GM18858 (cell line): Measurements from ENCODE around the gene BAIAP2L2.
"Not testable (repeated sequence)": the region's sequence is repeated elsewhere in the genome, so short reads cannot be mapped to it uniquely, and the experiment has no call there.

Experiments
- ATAC-seq: cut with Tn5 transposase; IDR thresholded peaks from one replicate; pipeline ENCODE4 v1.9.1; 2021; ENCODE audit not compliant: unreplicated experiment

The BAIAP2L2 gene

GRCh38 chr22:38110008-38110862 is at the start of gene BAIAP2L2:
Gene BAIAP2L2 (minus strand): TSS chr22:38110684. CDS start chr22:38110525, 159 bp downstream.
- no peak for ATAC-seq

GRCh38 chr22:38155703-38156102 is 45.2 kb upstream of the BAIAP2L2 start:
- ATAC-seq, result no peak

GRCh38 chr22:38154563-38154915 is 44.1 kb upstream of the BAIAP2L2 start:
- ATAC-seq, result not testable (repeated sequence)

GRCh38 chr22:38153821-38154562 is 43.5 kb upstream of the BAIAP2L2 start:
- ATAC-seq, result no peak

- no peak for ATAC-seq
Measured at GRCh38 chr22:38151126-38151500, 40.6 kb upstream of the BAIAP2L2 start.

GRCh38 chr22:38148245-38148644 is 37.8 kb upstream of the BAIAP2L2 start:
- no peak for ATAC-seq

GRCh38 chr22:38146166-38146565 is 35.7 kb upstream of the BAIAP2L2 start:
- not testable (repeated sequence) for ATAC-seq

- ATAC-seq, result no peak
Measured at GRCh38 chr22:38144025-38144405, 33.5 kb upstream of the BAIAP2L2 start.

- ATAC-seq, result no peak
Measured at GRCh38 chr22:38142606-38143005, 32.1 kb upstream of the BAIAP2L2 start.

GRCh38 chr22:38141217-38141973 is 30.9 kb upstream of the BAIAP2L2 start:
- ATAC-seq, result no peak

GRCh38 chr22:38139901-38140300 is 29.4 kb upstream of the BAIAP2L2 start:
- ATAC-seq, result no peak

GRCh38 chr22:38138961-38139360 is 28.5 kb upstream of the BAIAP2L2 start:
- ATAC-seq, result no peak

GRCh38 chr22:38137876-38138687 is 27.6 kb upstream of the BAIAP2L2 start:
- no peak for ATAC-seq

- no peak for ATAC-seq
Measured at GRCh38 chr22:38136607-38137006, 26.1 kb upstream of the BAIAP2L2 start.

GRCh38 chr22:38135133-38135706 is 24.7 kb upstream of the BAIAP2L2 start:
- ATAC-seq, result no peak

GRCh38 chr22:38133331-38133730 is 22.8 kb upstream of the BAIAP2L2 start:
- ATAC-seq, result no peak

GRCh38 chr22:38132794-38133193 is 22.3 kb upstream of the BAIAP2L2 start:
- ATAC-seq, result no peak

GRCh38 chr22:38132136-38132535 is 21.7 kb upstream of the BAIAP2L2 start:
- no peak for ATAC-seq

GRCh38 chr22:38131399-38131798 is 20.9 kb upstream of the BAIAP2L2 start:
- no peak for ATAC-seq

GRCh38 chr22:38129856-38130255 is 19.4 kb upstream of the BAIAP2L2 start:
- no peak for ATAC-seq
